ENCODE measurements around the gene S100B. TPM values are rescaled to one million over a fixed set of nuclear protein-coding genes. Genes with fewer than 3 reads are reported as not detected.

Gene S100B
- total and polyA plus RNA-seq, 2 donors (not counting 3 experiments of a cell fraction or from before 2014, with no cell fraction given), result not detected

DNA sequence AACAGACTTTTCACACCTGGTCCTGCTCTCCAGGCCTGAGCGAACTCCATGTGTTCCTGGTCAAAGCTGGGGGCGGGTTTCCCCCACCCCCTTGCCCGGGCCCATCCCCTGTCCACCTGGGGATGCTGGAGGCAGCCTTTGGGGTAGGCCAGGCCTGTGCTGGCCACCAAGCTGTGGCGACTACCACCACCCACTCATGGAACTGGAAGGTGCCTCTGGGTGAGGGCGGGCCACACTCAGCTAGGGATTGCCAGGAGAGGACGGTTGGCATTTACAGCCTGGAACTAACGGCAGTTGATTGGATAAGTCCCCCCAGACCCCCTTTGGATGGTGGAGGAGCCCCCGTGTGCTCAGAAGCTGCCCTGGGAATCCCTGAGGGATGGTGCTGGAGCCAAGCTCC is 7.9 kb downstream of the S100B start:
- Histone ChIP-seq H3K4me2 (ENCODE audit: insufficient read depth, low read length) (no peak overlapping the region), H3K9me1 (replicated peaks; ENCODE audit: control insufficient read depth, extremely low read depth, insufficient read depth, low read length) (no peaks in the 10 kb centered on the region), H3K36me3 (ENCODE audit: control insufficient read depth in 2 of 2, extremely low read depth in 1 of 2, insufficient read depth in 2 of 2, low read length in 2 of 2) (no peaks in the 10 kb centered on the region), H3K9ac (replicated peaks; ENCODE audit: extremely low read depth, insufficient read depth, low read length) (no peak overlapping the region), H3K79me2 (ENCODE audit: control insufficient read depth, insufficient read depth, low read length) (no peaks in the 10 kb centered on the region), H3K4me1 (ENCODE audit: control insufficient read depth, extremely low read depth, insufficient read depth, low read length) (peaks cover 15% of the 10 kb centered on the region), H4K20me1 (replicated peaks; ENCODE audit: control insufficient read depth, extremely low read depth, insufficient read depth, low read length) (no peaks in the 10 kb centered on the region), H3K27ac (ENCODE audit: insufficient read depth, low read depth, low read length) (no peak overlapping the region), H3K27me3 (ENCODE audit: control insufficient read depth in 2 of 2, insufficient read depth in 2 of 2, low read length in 2 of 2) (no peaks in the 10 kb centered on the region), H3K9me3 (replicated peaks; ENCODE audit: control insufficient read depth, insufficient read depth, low read length) (no peaks in the 10 kb centered on the region), H3K4me3 (replicated peaks in 1 of 3; ENCODE audit: insufficient read depth in 1 of 3, low read depth in 1 of 3, low read length in 3 of 3) (no peak overlapping the region), H2AFZ (ENCODE audit: low read depth, low read length) (no peak overlapping the region)
- TF ChIP-seq GATA2 (IDR thresholded peaks at IDR 0.05; ENCODE audit: insufficient read depth, insufficient read length, low read depth, low read length) (no peak), FOS (IDR thresholded peaks at IDR 0.05; ENCODE audit: borderline replicate concordance, insufficient read depth, low read length) (no peak), POLR2A (IDR thresholded peaks at IDR 0.05; ENCODE audit: low read depth, low read length) (no peak), EZH2 (IDR thresholded peaks at IDR 0.05; ENCODE audit: borderline replicate concordance, low read depth, low read length, severe bottlenecking) (no peak), MAX (IDR thresholded peaks at IDR 0.05; ENCODE audit: insufficient read depth, insufficient read length) (no peak), JUN (IDR thresholded peaks at IDR 0.05; ENCODE audit: borderline replicate concordance, insufficient read depth, insufficient read length, low read depth) (no peak), POLR2AphosphoS5 (IDR thresholded peaks at IDR 0.05; ENCODE audit: insufficient read depth, low read depth, low read length) (no peak), MYC (IDR thresholded peaks at IDR 0.05; ENCODE audit: low read depth, low read length) (no peak)
- TF ChIP-seq, protein P1, sequence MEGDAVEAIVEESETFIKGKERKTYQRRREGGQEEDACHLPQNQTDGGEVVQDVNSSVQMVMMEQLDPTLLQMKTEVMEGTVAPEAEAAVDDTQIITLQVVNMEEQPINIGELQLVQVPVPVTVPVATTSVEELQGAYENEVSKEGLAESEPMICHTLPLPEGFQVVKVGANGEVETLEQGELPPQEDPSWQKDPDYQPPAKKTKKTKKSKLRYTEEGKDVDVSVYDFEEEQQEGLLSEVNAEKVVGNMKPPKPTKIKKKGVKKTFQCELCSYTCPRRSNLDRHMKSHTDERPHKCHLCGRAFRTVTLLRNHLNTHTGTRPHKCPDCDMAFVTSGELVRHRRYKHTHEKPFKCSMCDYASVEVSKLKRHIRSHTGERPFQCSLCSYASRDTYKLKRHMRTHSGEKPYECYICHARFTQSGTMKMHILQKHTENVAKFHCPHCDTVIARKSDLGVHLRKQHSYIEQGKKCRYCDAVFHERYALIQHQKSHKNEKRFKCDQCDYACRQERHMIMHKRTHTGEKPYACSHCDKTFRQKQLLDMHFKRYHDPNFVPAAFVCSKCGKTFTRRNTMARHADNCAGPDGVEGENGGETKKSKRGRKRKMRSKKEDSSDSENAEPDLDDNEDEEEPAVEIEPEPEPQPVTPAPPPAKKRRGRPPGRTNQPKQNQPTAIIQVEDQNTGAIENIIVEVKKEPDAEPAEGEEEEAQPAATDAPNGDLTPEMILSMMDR (IDR thresholded peaks at IDR 0.05; ENCODE audit: extremely low read depth in 1 of 2, insufficient read depth in 1 of 2, low read depth in 1 of 2, low read length in 2 of 2), result no peak
- DNase-seq (ENCODE audit: low read depth, low spot score) (no peak), FAIRE-seq (no peak)
- dilution Hi-C loops (cut with MboI; ENCODE audit: extremely low pct_ligation_motif_present, low sequenced_read_pairs), result no loop called here
- ChIA-PET POLR2A (no interaction called here), CTCF (interaction anchor here (1.8 kb wide), 1 partner anchor 11 kb away, joined by 4 read pairs; no protein-coding TSS in a partner anchor)
- intact Hi-C loops (cut with micrococcal nuclease), result no loop called here
- no TSS peak for BruUV-seq (replicated peaks)

Measured in endothelial cell of umbilical vein (primary cell).